Activated naive CD4-positive, alpha-beta T cell (primary cell): ENCODE data around the gene RASGRF2.

Source experiments
- DNase-seq, 4 experiments: peaks; one replicate each; lab custom pipeline; 2025; lab: John Stamatoyannopoulos, UW

The RASGRF2 gene

GRCh38 chr5:81171769-81172168 lies 211.6 kb downstream of the RASGRF2 start:
- DNase-seq = no peak

- DNase-seq = no peak
These were observed 212.5 kb downstream of the RASGRF2 start for GRCh38 chr5:81172710-81173109.

DNA sequence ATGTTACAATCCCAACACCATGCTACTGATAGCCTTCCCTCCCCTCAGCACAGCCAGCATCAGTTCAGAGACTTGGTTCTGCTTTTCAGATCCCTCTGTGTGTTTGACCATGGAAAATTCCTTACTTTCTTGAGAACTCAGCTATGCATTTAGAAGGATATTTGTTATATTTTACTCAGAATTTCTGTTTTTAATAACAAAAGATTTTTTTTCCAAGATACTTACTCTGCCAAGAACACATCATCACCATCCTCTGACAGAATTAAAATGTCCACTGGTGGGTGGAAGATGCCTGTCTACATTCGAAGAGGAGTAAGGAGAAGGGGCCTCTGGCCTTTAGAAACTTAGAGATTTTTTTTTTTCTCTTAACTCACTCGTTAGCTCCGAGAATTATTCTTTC lies 216.9 kb downstream of the RASGRF2 start:
- DNase-seq = no peak

GRCh38 chr5:81179959-81180358 lies 219.8 kb downstream of the RASGRF2 start:
- DNase-seq = no peak

- no peak for DNase-seq
These were observed 220.8 kb downstream of the RASGRF2 start for GRCh38 chr5:81180780-81181460.

DNA sequence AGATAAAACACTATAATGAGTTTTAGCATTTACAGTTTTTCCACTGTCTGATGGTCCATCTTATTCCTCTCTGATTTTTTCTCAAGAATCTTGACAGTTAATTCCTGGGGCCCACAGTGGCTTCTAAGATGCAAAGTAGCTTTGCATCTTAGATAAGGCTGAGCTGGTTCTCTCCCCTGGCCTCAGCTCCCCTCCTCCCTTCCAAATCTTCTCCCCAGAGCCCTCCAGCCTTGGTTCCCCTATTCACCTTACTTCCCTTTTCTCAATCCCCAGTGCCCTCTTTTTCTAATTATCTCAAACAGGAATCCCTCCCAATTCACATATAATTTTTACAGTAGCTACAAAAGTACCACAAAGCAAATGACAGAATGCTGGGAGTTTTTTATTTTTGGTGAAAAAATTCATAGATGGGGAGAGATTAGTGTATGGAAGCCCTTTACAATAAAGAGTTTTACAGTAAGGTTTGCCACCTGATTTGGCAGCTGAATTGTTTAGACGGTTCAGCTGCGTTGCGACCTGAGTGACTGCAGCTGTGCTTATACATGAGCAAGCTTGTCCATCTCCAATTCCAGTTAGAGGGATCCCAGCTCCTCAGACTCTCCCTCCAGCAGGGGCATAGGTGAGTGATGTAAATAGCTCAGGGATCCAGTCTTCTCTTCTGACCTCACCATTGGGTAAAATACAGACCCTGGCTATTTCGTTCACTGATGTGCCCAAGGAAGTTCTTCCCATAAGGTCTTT lies 221.6 kb downstream of the RASGRF2 start:
- DNase-seq = no peak

GRCh38 chr5:81182396-81183390 lies 222.5 kb downstream of the RASGRF2 start:
- no peak for DNase-seq

- no peak for DNase-seq
These were observed 223.9 kb downstream of the RASGRF2 start for GRCh38 chr5:81183811-81184748.

DNA sequence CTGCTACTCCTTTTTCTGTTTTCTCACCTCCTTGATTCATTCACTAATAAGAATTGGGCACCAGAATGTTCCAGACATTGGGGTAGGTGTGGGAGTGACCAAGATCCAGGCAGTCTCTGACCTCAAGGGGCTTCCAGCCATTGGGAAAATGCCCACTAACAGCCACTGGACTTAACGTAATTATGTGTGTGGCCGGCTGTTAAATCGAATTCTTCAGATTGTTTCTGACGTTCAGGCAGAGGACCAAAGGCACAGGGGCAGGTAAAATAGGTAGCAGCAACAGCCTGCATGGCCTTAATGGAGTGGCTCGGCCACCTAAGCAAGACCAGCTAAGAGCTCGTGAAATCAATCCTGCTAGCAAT lies 224.6 kb downstream of the RASGRF2 start:
- no peak for DNase-seq

DNA sequence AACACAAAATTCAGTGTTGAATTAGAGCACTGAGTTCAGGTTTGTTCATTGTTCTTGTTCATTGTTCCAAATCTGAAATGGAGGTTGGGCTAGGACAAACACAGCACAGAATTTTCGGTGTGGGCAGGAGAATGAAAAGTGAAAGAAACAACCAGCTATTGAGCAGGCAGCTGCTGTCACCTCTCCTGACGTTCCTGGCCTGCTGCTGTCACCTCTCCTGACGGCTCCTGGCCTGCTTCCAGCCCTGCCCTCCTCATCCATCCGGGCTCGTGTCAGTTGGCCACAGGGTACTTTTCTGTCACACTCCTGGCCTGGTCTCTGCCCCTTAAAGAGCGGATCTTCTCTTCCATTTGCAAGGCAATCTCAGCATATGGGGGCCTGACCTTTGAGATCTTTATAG lies 227.7 kb downstream of the RASGRF2 start:
- no peak for DNase-seq

DNA sequence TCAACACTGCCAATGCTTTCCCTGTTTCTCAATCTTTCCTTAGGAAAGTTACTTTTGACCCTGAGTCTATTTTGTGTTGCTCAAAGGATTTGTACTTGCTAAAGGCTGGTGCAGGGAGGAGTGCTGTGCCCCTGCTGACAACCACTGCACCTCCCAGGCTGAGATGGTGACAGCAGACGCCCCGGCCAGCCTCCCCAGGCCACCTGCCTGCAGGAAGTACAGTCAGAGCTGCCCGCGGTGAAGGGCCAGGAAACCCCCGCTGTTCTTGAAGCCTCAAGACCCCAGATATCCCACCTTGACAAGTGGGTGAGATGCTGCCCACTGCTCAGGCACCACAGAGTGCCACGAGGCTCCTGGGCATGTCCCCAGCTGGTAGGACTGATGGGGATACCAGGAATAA lies 228.8 kb downstream of the RASGRF2 start:
- no peak for DNase-seq

DNA sequence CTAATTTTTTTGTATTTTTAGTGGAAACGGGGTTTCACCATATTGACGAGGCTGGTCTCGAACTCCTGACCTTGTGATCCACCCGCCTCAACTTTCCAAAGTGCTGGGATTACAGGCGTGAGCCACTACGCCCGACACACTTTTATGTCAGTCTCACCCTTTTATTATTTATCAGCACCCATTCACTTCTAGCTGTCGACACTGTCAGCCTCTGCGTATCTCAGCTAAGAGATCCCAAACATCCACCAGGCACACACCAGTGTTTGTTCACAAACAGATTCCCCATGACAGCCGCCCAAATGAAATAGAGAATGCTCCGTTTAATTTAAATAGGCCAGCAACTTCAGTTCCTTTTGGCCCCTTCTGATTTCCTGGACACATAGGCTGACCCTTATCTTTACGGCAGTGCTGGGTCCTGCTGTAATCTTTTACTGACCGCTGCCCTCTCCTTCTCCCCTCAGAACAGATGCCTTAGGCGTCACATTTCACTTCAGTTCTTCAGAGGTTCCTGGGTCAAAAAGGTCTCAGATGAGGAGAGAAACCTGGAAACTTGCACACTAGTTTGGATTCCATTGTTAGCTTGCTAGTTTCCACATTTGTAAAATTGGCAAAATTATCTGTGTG lies 229.8 kb downstream of the RASGRF2 start:
- no peak for DNase-seq

DNA sequence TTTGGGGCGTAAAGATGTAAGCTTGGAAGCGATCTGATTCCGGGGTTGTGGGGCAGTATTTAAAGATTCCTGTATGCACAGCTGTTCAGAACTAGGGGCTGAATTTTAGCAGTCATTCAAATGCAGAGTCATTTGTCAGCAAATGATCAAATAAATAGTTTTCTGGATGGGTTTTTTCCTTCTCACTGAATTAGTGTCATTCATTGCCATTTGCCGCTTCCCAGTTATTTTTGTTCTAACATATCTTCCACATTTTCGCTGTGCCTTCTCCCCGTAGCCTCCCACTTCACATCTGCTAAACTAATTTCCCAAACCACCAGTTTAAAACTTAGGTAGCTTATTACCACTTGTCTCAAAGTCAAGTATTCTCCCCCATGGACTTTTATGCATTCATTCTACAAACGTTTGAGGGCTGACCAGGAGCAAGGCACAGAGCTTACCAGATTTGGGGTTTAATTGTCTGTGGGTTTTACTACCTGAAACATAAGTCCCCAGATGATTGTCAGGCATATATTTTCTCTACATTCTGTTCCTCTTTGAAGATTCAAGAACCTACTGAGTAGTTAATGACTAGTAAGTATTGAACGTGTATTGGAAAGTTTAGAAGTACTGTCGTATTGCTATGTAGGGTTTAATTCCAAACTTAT lies 231.7 kb downstream of the RASGRF2 start:
- no peak for DNase-seq

- no peak for DNase-seq
These were observed 232.2 kb downstream of the RASGRF2 start for GRCh38 chr5:81192373-81192750.

DNA sequence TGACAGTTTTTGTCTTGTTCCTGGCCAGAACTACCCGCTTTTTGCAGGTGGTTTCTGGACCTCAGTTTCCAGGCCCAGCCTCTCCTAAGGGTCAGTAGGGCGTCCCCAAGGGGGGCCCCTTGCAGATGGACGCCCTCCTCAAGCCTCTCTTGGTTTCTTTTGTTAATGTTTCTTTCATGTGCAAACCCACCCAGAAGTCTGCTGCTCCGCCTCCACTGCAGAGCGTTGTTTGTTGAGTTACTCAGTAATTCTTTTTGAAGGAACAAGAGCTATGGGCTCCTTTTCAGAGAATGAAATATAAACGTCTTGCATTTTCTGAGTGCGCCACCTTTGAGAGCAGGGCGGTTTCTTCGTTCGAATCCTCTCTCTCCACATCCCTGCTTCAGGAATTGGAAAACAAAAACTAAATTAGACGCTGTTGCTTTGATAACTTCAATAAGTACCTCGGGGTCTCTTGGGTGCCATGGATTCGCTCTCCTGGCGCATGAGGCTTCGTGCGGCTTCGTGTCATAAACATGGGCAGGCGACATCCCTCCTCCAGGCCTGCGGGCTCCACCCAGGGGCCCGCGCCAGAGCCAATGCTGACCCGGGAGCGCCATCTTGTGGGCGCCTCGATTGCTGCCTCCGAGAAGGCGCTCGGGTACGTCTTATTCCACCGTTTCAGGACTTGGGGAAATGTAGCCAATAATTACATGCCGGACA lies 234.6 kb downstream of the RASGRF2 start:
- peak; percentile 68 to 76 (median 74) for DNase-seq

DNA sequence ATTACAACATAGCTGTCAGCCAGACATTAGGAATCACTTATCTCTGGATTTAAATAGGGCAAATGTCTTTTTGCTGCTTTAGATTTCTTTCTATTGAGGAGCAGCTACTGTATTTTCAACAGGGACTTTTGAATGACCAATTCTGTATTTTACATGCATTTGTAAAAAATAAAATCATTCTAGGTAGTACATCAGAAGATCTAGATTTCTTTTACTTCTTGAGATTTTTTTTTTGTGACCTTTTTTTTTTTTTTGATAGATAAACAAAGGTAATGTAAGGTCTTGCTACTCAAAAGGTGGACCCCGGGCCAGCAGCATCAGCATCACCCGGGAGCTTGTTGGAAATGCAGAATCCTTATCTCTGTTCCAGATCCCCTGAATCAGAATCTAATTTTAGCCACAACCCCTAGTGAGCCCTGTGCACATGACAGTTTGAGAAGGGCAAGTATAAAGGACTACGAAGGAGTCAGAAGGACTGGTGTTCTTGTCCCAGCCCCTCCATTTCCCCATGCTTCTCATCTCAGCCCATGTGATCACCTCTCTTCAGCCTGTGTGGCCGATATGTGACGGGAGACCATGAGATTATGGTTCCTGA lies 235.3 kb downstream of the RASGRF2 start:
- no peak for DNase-seq

- no peak for DNase-seq
These were observed 242.5 kb downstream of the RASGRF2 start for GRCh38 chr5:81202655-81203054.

DNA sequence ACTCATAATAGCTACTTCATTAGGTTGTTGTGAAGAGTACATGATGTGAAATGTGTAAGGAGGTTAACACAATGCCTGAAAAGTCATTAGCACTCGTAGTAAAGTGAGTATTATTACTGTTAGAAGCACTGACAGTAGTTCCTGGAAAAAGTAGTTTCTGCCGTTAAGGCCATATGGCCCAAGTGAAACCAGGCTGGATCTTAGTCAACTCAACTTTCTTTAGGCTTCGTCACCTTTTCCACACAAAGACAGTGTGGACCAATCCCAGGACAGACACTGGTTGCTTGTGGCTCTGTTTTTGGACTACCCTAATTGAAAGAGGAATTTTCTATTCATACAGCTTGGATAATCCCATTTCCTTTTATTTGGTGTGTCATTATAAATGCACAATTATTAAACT lies 243.6 kb downstream of the RASGRF2 start:
- no peak for DNase-seq

- DNase-seq = no peak
These were observed 244.0 kb downstream of the RASGRF2 start for GRCh38 chr5:81204205-81204604.
